ENCODE data around the gene AMOTL2. TPM values are rescaled to one million over a fixed set of nuclear protein-coding genes. Genes with fewer than 3 reads are reported as not detected.

The AMOTL2 gene
- total and polyA plus RNA-seq, 10 of the 15 experiments (the other 5 are each of a cell fraction or from before 2014, with no cell fraction given): 0.20 to 0.33 TPM; not detected in 8

GRCh38 chr3:134336587-134336986, 37.7 kb downstream of the AMOTL2 start:
- 41% methylated on average over 6 of the region's 6 CpGs for WGBS (ENCODE audit: insufficient coverage, insufficient replicate concordance, low lambda C conversion rate, missing lambda C conversion rate)
- Histone ChIP-seq H3K4me2 (ENCODE audit: control insufficient read depth, insufficient read depth) (no peak overlapping the region), H3K27me3 (replicated peaks in 1 of 2; ENCODE audit: control insufficient read depth in 2 of 2, insufficient read depth in 2 of 2, low read length in 1 of 2) (no peaks in the 10 kb centered on the region; a peak in 1 of 4 replicates), H3K4me1 (ENCODE audit: control insufficient read depth, insufficient read depth, low read length) (no peaks in the 10 kb centered on the region), H2AFZ (ENCODE audit: control insufficient read depth, low read depth, low read length) (no peak overlapping the region), H3K9me3 (replicated peaks; ENCODE audit: control insufficient read depth, insufficient read depth, low read length) (no peaks in the 10 kb centered on the region; the same call in 2 of the 3 replicates), H3K9ac (ENCODE audit: control insufficient read depth, insufficient read depth, low read length) (no peak overlapping the region), H3K4me3 (no peak overlapping the region), H3K27ac (ENCODE audit: control insufficient read depth, insufficient read depth) (no peak overlapping the region), H4K20me1 (ENCODE audit: control insufficient read depth, insufficient read depth) (no peaks in the 10 kb centered on the region), H3K79me2 (ENCODE audit: control insufficient read depth, insufficient read depth, low read length) (no peaks in the 10 kb centered on the region), H3K36me3 (ENCODE audit: control insufficient read depth in 2 of 2, insufficient read depth in 2 of 2, low read length in 1 of 2) (no peaks in the 10 kb centered on the region)
- ChIA-PET SMC1A (ENCODE audit: uncharacterized antibody, unreplicated experiment) (no interaction called here), POLR2A (no interaction called here), RAD21 (ENCODE audit: unreplicated experiment) (no interaction called here), CTCF (no interaction called here)
- ATAC-seq (no peak), FAIRE-seq (no peak), DNase-seq (ENCODE audit: low read depth, low spot score) (no peak)
- TF ChIP-seq NFYA (IDR thresholded peaks at IDR 0.05; ENCODE audit: borderline replicate concordance, low read depth, low read length): no peak
- no peak for TF ChIP-seq NKRF (conservative IDR thresholded peaks at IDR 0.05)
- TF ChIP-seq TCF7 (IDR thresholded peaks at IDR 0.05; ENCODE audit: borderline replicate concordance): no peak
- TF ChIP-seq, protein P1, sequence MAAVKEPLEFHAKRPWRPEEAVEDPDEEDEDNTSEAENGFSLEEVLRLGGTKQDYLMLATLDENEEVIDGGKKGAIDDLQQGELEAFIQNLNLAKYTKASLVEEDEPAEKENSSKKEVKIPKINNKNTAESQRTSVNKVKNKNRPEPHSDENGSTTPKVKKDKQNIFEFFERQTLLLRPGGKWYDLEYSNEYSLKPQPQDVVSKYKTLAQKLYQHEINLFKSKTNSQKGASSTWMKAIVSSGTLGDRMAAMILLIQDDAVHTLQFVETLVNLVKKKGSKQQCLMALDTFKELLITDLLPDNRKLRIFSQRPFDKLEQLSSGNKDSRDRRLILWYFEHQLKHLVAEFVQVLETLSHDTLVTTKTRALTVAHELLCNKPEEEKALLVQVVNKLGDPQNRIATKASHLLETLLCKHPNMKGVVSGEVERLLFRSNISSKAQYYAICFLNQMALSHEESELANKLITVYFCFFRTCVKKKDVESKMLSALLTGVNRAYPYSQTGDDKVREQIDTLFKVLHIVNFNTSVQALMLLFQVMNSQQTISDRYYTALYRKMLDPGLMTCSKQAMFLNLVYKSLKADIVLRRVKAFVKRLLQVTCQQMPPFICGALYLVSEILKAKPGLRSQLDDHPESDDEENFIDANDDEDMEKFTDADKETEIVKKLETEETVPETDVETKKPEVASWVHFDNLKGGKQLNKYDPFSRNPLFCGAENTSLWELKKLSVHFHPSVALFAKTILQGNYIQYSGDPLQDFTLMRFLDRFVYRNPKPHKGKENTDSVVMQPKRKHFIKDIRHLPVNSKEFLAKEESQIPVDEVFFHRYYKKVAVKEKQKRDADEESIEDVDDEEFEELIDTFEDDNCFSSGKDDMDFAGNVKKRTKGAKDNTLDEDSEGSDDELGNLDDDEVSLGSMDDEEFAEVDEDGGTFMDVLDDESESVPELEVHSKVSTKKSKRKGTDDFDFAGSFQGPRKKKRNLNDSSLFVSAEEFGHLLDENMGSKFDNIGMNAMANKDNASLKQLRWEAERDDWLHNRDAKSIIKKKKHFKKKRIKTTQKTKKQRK (IDR thresholded peaks at IDR 0.05; ENCODE audit: low read depth, low read length): no peak
- TF ChIP-seq ETV6 (conservative IDR thresholded peaks at IDR 0.05 in 1 of 2, IDR thresholded peaks at IDR 0.05 in 1 of 2; ENCODE audit: borderline replicate concordance in 1 of 2, low read depth in 1 of 2): no peak
- no peak for TF ChIP-seq MEF2A (IDR thresholded peaks at IDR 0.05; ENCODE audit: insufficient read depth, low read depth, low read length)
- TF ChIP-seq SIX5 (IDR thresholded peaks at IDR 0.05; ENCODE audit: low read depth, low read length, severe bottlenecking): no peak
- TF ChIP-seq EGR1 (IDR thresholded peaks at IDR 0.05; ENCODE audit: borderline replicate concordance in 1 of 2, low read depth in 2 of 2, low read length in 2 of 2): no peak
- no peak for TF ChIP-seq ZNF207 (IDR thresholded peaks at IDR 0.05; ENCODE audit: borderline replicate concordance)
- no peak for TF ChIP-seq ZNF384 (IDR thresholded peaks at IDR 0.05; ENCODE audit: borderline replicate concordance, low read depth, low read length)
- in situ Hi-C loops (cut with MboI) (no loop called here), intact Hi-C loops (cut with micrococcal nuclease; ENCODE audit: unreplicated experiment) (no loop called here)
- no TSS peak for BruUV-seq (replicated peaks)
